K562 (cell line): ENCODE measurements around the gene PDE4A. TPM values are rescaled to one million over a fixed set of nuclear protein-coding genes. Genes with fewer than 3 reads are reported as not detected.

Experiments
- ATAC-seq: fragments of 200-7000 bp; cut with Tn5 transposase; 3 replicates; pipeline ENCODE4 v1.9.1; 2020; ENCODE audit warnings: moderate library complexity
- BruUV-seq: library from RNA; stranded (reverse); fragments of 400-500 nt; replicated peaks from 2 replicates; lab custom pipeline; 2021; lab: Mats Ljungman, UMichigan
- CTCF ChIA-PET: fragments of 300-600 bp; formaldehyde crosslinking; extraction: SDS; loops from one replicate; lab custom pipeline; 2021; ENCODE audit warnings: low intra/inter-chr PET ratio; lab: Yijun Ruan, JAX
- POLR2A ChIA-PET: fragments of 300-600, 350-650 bp; sonication (Branson Sonifier 250); formaldehyde crosslinking; extraction: SDS; loops from one replicate; lab custom pipeline; 2021; ENCODE audit warnings: antibody characterized with exemption, inconsistent platforms; lab: Yijun Ruan, JAX
- DNase-seq, 4 experiments: peaks; one replicate each; pipeline versions ENCODE4 v3.0.0 to v3.0.0-alpha.2; 2011 to 2018; ENCODE audit warnings: low spot score in 3 of 4, mixed read lengths in 3 of 4; ENCODE audit errors: extremely low read depth in 1 of 4
- FAIRE-seq: peaks from 2 replicates; lab custom pipeline; 2011; peaks lifted over from hg19 to GRCh38; lab: Jason Lieb, UNC
- H2AFZ ChIP-seq: 2 replicates; pipeline ENCODE4 v1.6.0; 2011; ENCODE audit warnings: low read depth, low read length, control low read depth, inconsistent platforms
- H3K27ac ChIP-seq: fragments of 200-600 bp; 3 replicates; pipeline ENCODE4 v1.8.0; 2011; ENCODE audit warnings: low read depth, mild to moderate bottlenecking, control low read depth, inconsistent platforms, low read length, moderate library complexity, mixed read lengths; ENCODE audit errors: extremely low read depth
- H3K27me3 ChIP-seq, 2 experiments: fragments of 300-600 bp in 1 of 2; 2 replicates in 1 of 2; 3 replicates in 1 of 2; pipeline versions ENCODE4 v1.6.0 to v1.8.0; 2011; ENCODE audit warnings: inconsistent platforms in 2 of 2, low read length in 2 of 2, mild to moderate bottlenecking in 1 of 2, mixed read lengths in 1 of 2, moderate library complexity in 1 of 2; ENCODE audit not compliant: control insufficient read depth in 2 of 2, insufficient read depth in 2 of 2
- H3K36me3 ChIP-seq: fragments of 300-600 bp; 3 replicates; pipeline ENCODE4 v1.8.0; 2011; ENCODE audit warnings: mild to moderate bottlenecking, low read length, inconsistent platforms; ENCODE audit not compliant: control insufficient read depth, insufficient read depth
- H3K4me1 ChIP-seq, 2 experiments: fragments of 200-600 bp in 1 of 2; replicated peaks in 1 of 2; 2 replicates in 1 of 2; 3 replicates in 1 of 2; pipeline versions ENCODE4 v1.5.1 to v1.8.0; 2011; ENCODE audit warnings: inconsistent platforms in 2 of 2, low read length in 2 of 2, mild to moderate bottlenecking in 1 of 2, mixed read lengths in 1 of 2, moderate library complexity in 1 of 2; ENCODE audit not compliant: control insufficient read depth in 2 of 2, insufficient read depth in 2 of 2
- H3K4me2 ChIP-seq: 2 replicates; pipeline ENCODE4 v1.6.1; 2011; ENCODE audit warnings: low read length, control low read depth, inconsistent platforms, mixed read lengths; ENCODE audit not compliant: insufficient read depth
- H3K4me3 ChIP-seq: fragments of 200-600 bp; sonication (generic), shearing (Covaris generic); 2 replicates; pipeline ENCODE4 v1.5.1; 2016; ENCODE audit warnings: control low read depth, inconsistent platforms
- H3K79me2 ChIP-seq: fragments of 200-600 bp; 3 replicates; pipeline ENCODE4 v1.8.0; 2011; ENCODE audit warnings: low read length, inconsistent platforms; ENCODE audit not compliant: control insufficient read depth, insufficient read depth
- H3K9ac ChIP-seq, 2 experiments: 2 replicates each; pipeline versions ENCODE4 v1.6.0 to v1.6.1; 2011; ENCODE audit warnings: low read depth in 2 of 2, low read length in 2 of 2, control low read depth in 1 of 2, inconsistent platforms in 1 of 2, mild to moderate bottlenecking in 1 of 2, mixed read lengths in 1 of 2; ENCODE audit not compliant: insufficient read depth in 1 of 2
- H3K9me1 ChIP-seq: one replicate; pipeline ENCODE4 v1.6.0; 2011; ENCODE audit warnings: inconsistent platforms, mild to moderate bottlenecking, low read length, moderate library complexity; ENCODE audit not compliant: control insufficient read depth, insufficient read depth
- H3K9me3 ChIP-seq: replicated peaks from 2 replicates; pipeline ENCODE4 v1.5.1; 2011; ENCODE audit warnings: low read depth, low read length, inconsistent platforms; ENCODE audit not compliant: control insufficient read depth, insufficient read depth
- H4K20me1 ChIP-seq: replicated peaks from 2 replicates; pipeline ENCODE4 v1.6.1; 2011; ENCODE audit warnings: low read length, inconsistent platforms, mixed read lengths; ENCODE audit not compliant: control insufficient read depth, insufficient read depth
- BACH1 ChIP-seq: fragments of 200-800 bp; sonication (Bioruptor generic); IDR thresholded peaks from 2 replicates; pipeline ENCODE4 v1.6.1; 2016; ENCODE audit warnings: missing genetic modification characterization, missing compliant biosample characterization
- BRD9 ChIP-seq: fragments of 450-650 bp; IDR thresholded peaks from 2 replicates; pipeline ENCODE4 v1.6.1; 2018; ENCODE audit warnings: low read depth; ENCODE audit not compliant: partially characterized antibody
- CBX2 ChIP-seq: fragments of 200-600 bp; sonication (generic); IDR thresholded peaks from one replicate; pipeline ENCODE4 v1.6.1; 2012; ENCODE audit warnings: mild to moderate bottlenecking, low read length, inconsistent platforms; ENCODE audit not compliant: insufficient read depth, poor library complexity, severe bottlenecking
- CGGBP1 ChIP-seq: fragments of 250-450 bp; sonication (Bioruptor Pico); IDR thresholded peaks from 2 replicates; pipeline ENCODE4 v1.9.0; 2021; ENCODE audit warnings: mild to moderate bottlenecking
- CHD4 ChIP-seq: fragments of 200-600 bp; sonication (generic); IDR thresholded peaks from 3 replicates; pipeline ENCODE4 v1.6.1; 2012; ENCODE audit warnings: low read depth, mild to moderate bottlenecking, mixed read lengths, low read length, inconsistent platforms; ENCODE audit not compliant: insufficient read depth, insufficient replicate concordance, poor library complexity, severe bottlenecking
- DLX4 ChIP-seq: fragments of 250-450 bp; sonication (Bioruptor Pico); IDR thresholded peaks from 2 replicates; pipeline ENCODE4 v1.6.1; 2021; ENCODE audit warnings: mild to moderate bottlenecking
- ERF ChIP-seq: fragments of 450-650 bp; formaldehyde crosslinking; IDR thresholded peaks from 2 replicates; pipeline ENCODE4 v1.4.0; 2020; ENCODE audit warnings: mild to moderate bottlenecking, mixed read lengths
- ETV6 ChIP-seq, 3 experiments: fragments of 150-350 bp in 1 of 3; sonication (generic) in 1 of 3; formaldehyde crosslinking in 1 of 3; IDR thresholded peaks; 2 replicates each; pipeline versions ENCODE4 v1.6.1 to v1.8.0; 2014 to 2022; ENCODE audit warnings: borderline replicate concordance in 2 of 3, low read depth in 2 of 3, antibody characterized with exemption in 1 of 3, low read length in 1 of 3, mild to moderate bottlenecking in 1 of 3, missing genetic modification reagents in 1 of 3
- IRF1 ChIP-seq: sonication (generic); formaldehyde crosslinking; IDR thresholded peaks from 2 replicates; pipeline ENCODE4 v1.8.0; 2022; ENCODE audit warnings: missing genetic modification reagents, mild to moderate bottlenecking, borderline replicate concordance
- JUND ChIP-seq, 2 experiments: IDR thresholded peaks; 2 replicates in 1 of 2; 3 replicates in 1 of 2; pipeline ENCODE4 v1.6.1; 2011; ENCODE audit warnings: borderline replicate concordance in 2 of 2, low read depth in 2 of 2, low read length in 2 of 2, improper control_type of control experiment in 1 of 2, missing biosample characterization in 1 of 2, missing genetic modification characterization in 1 of 2, missing genetic modification reagents in 1 of 2
- KDM5B ChIP-seq: fragments of 200-600 bp; sonication (generic); IDR thresholded peaks from 2 replicates; pipeline ENCODE4 v1.6.1; 2012; ENCODE audit warnings: low read depth, mild to moderate bottlenecking, moderate library complexity, low read length, control low read depth, inconsistent platforms; ENCODE audit not compliant: insufficient replicate concordance
- NBN ChIP-seq: fragments of 450-650 bp; IDR thresholded peaks from 2 replicates; pipeline ENCODE4 v1.6.1; 2016; ENCODE audit warnings: low read depth, mild to moderate bottlenecking
- SAP30 ChIP-seq: fragments of 200-600 bp; sonication (generic); IDR thresholded peaks from 2 replicates; pipeline ENCODE4 v1.6.1; 2012; ENCODE audit warnings: borderline replicate concordance, low read depth, mild to moderate bottlenecking, moderate library complexity, low read length, control low read depth, inconsistent platforms; ENCODE audit not compliant: insufficient read depth, poor library complexity, severe bottlenecking
- SMARCE1 ChIP-seq: fragments of 450-650 bp; IDR thresholded peaks from 2 replicates; pipeline ENCODE4 v1.7.1; 2016; ENCODE audit warnings: mild to moderate bottlenecking
- TEAD4 ChIP-seq, 2 experiments: sonication (generic) in 1 of 2; formaldehyde crosslinking in 1 of 2; IDR thresholded peaks; 2 replicates each; pipeline versions ENCODE4 v1.6.1 to v1.8.0; 2012 to 2022; ENCODE audit warnings: borderline replicate concordance in 1 of 2, inconsistent platforms in 1 of 2, low read length in 1 of 2, mild to moderate bottlenecking in 1 of 2, missing genetic modification reagents in 1 of 2
- ZBTB1 ChIP-seq: sonication (generic); formaldehyde crosslinking; IDR thresholded peaks from 2 replicates; pipeline ENCODE4 v1.8.1; 2023; ENCODE audit warnings: missing genetic modification reagents, low read depth, mild to moderate bottlenecking, borderline replicate concordance
- ZC3H4 ChIP-seq: sonication (generic); formaldehyde crosslinking; IDR thresholded peaks from 2 replicates; pipeline ENCODE4 v1.9.0; 2021; ENCODE audit warnings: missing genetic modification reagents, borderline replicate concordance
- WGBS: fragments of 100-300 bp; shearing (Covaris generic); methylation state at CpG from one replicate; pipeline ENCODE4 v1.1.6; 2016; ENCODE audit warnings: low coverage, mixed read lengths; ENCODE audit not compliant: insufficient coverage; ENCODE audit errors: missing lambda C conversion rate; 5-methylcytosine and 5-hydroxymethylcytosine counted together
- in situ Hi-C: fragments of 300-500 bp; cut with MboI; formaldehyde crosslinking; loops from 4 replicates; pipeline ENCODE4 v1.15.0; 2018; ENCODE audit warnings: inconsistent platforms, mixed read lengths
- intact Hi-C: fragments of 100-400 bp; cut with micrococcal nuclease; formaldehyde crosslinking; loops from 2 replicates; pipeline ENCODE4 v1.14.2; 2022
- polyA plus RNA-seq, 8 experiments: library from polyadenylated mRNA; depleted of rRNA in 4 of 8; stranded (reverse) in 5 of 8; unstranded in 3 of 8; fragments of >200 nt; fragmentation: Nextera tagmentation in 2 of 8; fragmentation: Illumina TruSeq in 1 of 8; extraction: Ambion mirVana in 2 of 8; extraction: Trizol in 1 of 8; gene quantifications; 2 replicates each; pipeline versions ENCODE4 v1.2.1 to v1.2.3, GENCODE V29; 2011 to 2014; ENCODE audit warnings: inconsistent platforms in 1 of 8, missing spikeins in 1 of 8
- total RNA-seq, 7 experiments: library from RNA; depleted of rRNA in 6 of 7; stranded (reverse); fragments of >200 nt in 6 of 7; fragmentation: Illumina TruSeq in 2 of 7; extraction: Trizol in 2 of 7; gene quantifications; 2 replicates each; pipeline versions ENCODE4 v1.2.1 to v1.2.3, GENCODE V29; 2011 to 2021; ENCODE audit warnings: low replicate concordance in 1 of 7

Gene PDE4A
- total and polyA plus RNA-seq, 9 of the 15 experiments (the other 6 are each of a cell fraction or from before 2014, with no cell fraction given): 0.66 to 26.9 (median 4.6) TPM

DNA sequence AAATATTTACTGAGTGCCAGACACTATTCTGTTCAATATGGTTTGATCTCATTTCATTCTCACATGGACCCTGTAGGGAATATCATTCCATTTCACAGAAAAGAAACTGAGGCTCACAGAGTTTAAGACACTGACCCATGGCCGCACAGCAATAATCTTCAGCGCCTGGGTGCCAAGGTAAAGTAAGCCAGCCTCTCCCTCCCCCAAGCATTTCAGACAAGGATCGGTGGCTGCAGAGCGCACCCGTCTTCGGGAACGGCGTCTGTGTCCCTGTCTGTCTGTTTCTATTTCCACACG lies 4.3 kb upstream of the PDE4A start:
- Histone ChIP-seq H3K4me3 (peak overlapping the region; percentile 58), H2AFZ (peak overlapping the region; percentile 85), H4K20me1 (no peaks in the 10 kb centered on the region), H3K27ac (peak overlapping the region; percentile 95), H3K79me2 (peaks cover 37% of the 10 kb centered on the region), H3K36me3 (no peaks in the 10 kb centered on the region; the same call in 2 of the 3 replicates), H3K9me1 (no peaks in the 10 kb centered on the region), H3K4me1 (peaks cover 27 to 56% of the 10 kb centered on the region in 2 experiments), H3K9me3 (peaks cover 4% of the 10 kb centered on the region), H3K9ac (peak overlapping the region; percentile 86 to 96), H3K27me3 (no peaks in the 10 kb centered on the region), H3K4me2 (peak overlapping the region; percentile 96)
- no peak for DNase-seq
- no peak for FAIRE-seq
- BruUV-seq: no TSS peak
- intact Hi-C loops (no loop called here), in situ Hi-C loops (no loop called here)
- CTCF ChIA-PET: interaction anchor here (0.6 to 2.5 kb wide), 3 partner anchors 9 to 414 kb away, joined by 3 to 10 read pairs (median 3); no protein-coding TSS in a partner anchor
- ATAC-seq: no peak
- WGBS: 1% methylated on average over 9 of the region's 9 CpGs
- POLR2A ChIA-PET: interaction anchor here (0.5 to 1.9 kb wide), 14 partner anchors 9 to 1524 kb away, joined by 3 to 9 read pairs (median 3); partner anchors contain the start of genes CDC37, CNN1, ICAM1 and TYK2
- TF ChIP-seq BRD9 (peak; percentile 47), SAP30 (peak; percentile 53), ERF (CRISPR knock-in tag) (0 out of 2 replicates have a peak, but pooled peaks have one; percentile 7), SMARCE1 (0 out of 2 replicates have a peak, but pooled peaks have one; percentile 19), ZC3H4 (CRISPR knock-in tag) (0 out of 2 replicates have a peak, but pooled peaks have one; percentile 48), ETV6 (IDR thresholded peaks at IDR 0.05; ENCODE audit: borderline replicate concordance in 1 of 2, low read depth in 2 of 2, low read length in 1 of 2) (no peak), ETV6 (CRISPR knock-in tag; IDR thresholded peaks at IDR 0.05; ENCODE audit: borderline replicate concordance) (no peak), TEAD4 (IDR thresholded peaks at IDR 0.05; ENCODE audit: low read length) (no peak), TEAD4 (CRISPR knock-in tag; IDR thresholded peaks at IDR 0.05; ENCODE audit: borderline replicate concordance) (no peak), IRF1 (CRISPR knock-in tag) (0 out of 2 replicates have a peak, but pooled peaks have one; percentile 42), BACH1 (tag) (peak; percentile 71; the same call in 1 of the 2 replicates), KDM5B (peak; percentile 46), CHD4 (peak; percentile 7), DLX4 (CRISPR knock-in tag) (no peak), NBN (no peak), CGGBP1 (CRISPR knock-in tag) (no peak), ZBTB1 (CRISPR knock-in tag) (no peak), CBX2 (no peak), JUND (IDR thresholded peaks at IDR 0.05; ENCODE audit: borderline replicate concordance, low read depth, low read length) (no peak), JUND (tag; IDR thresholded peaks at IDR 0.05; ENCODE audit: borderline replicate concordance, low read depth, low read length) (0 out of 3 replicates have a peak, but pooled peaks have one; percentile 3)
